Parathyroid adenoma (tissue), 2 donors: ENCODE measurements around the gene PODXL.

Experiments used
- H2AFZ ChIP-seq: fragments of 300-600 bp; sonication (generic); one replicate; pipeline ENCODE4 v1.7.0; 2017; ENCODE audit warnings: antibody characterized with exemption, mild to moderate bottlenecking
- H3K27ac ChIP-seq: fragments of 300-600 bp; sonication (generic); one replicate; pipeline ENCODE4 v1.7.0; 2017
- H3K27me3 ChIP-seq: fragments of 300-600 bp; sonication (generic); one replicate; pipeline ENCODE4 v1.7.0; 2017; ENCODE audit warnings: low read length; ENCODE audit not compliant: control insufficient read depth, insufficient read depth
- H3K36me3 ChIP-seq: fragments of 300-600 bp; sonication (generic); one replicate; pipeline ENCODE4 v1.7.0; 2017; ENCODE audit warnings: low read length; ENCODE audit not compliant: control insufficient read depth, insufficient read depth
- H3K4me1 ChIP-seq: fragments of 300-600 bp; sonication (generic); one replicate; pipeline ENCODE4 v1.7.0; 2017; ENCODE audit warnings: control low read depth
- H3K4me2 ChIP-seq: fragments of 300-600 bp; sonication (generic); one replicate; pipeline ENCODE4 v1.7.0; 2017; ENCODE audit warnings: low read length
- H3K4me3 ChIP-seq: fragments of 300-600 bp; sonication (generic); one replicate; pipeline ENCODE4 v1.7.0; 2017; ENCODE audit warnings: low read depth, low read length
- H3K79me2 ChIP-seq: fragments of 300-600 bp; sonication (generic); one replicate; pipeline ENCODE4 v1.7.0; 2017; ENCODE audit warnings: control low read depth
- H3K9ac ChIP-seq: fragments of 300-600 bp; sonication (generic); one replicate; pipeline ENCODE4 v1.7.0; 2017; ENCODE audit warnings: mild to moderate bottlenecking
- H3K9me3 ChIP-seq: fragments of 300-600 bp; sonication (generic); one replicate; pipeline ENCODE4 v1.7.0; 2017; ENCODE audit warnings: low read length; ENCODE audit not compliant: control insufficient read depth
- CTCF ChIP-seq: fragments of 300-600 bp; sonication (generic); IDR thresholded peaks from one replicate; pipeline ENCODE4 v1.7.0; 2017; ENCODE audit warnings: antibody characterized with exemption, mild to moderate bottlenecking
- donor health status: primary hyperparathyroidism.

The PODXL gene

GRCh38 chr7:131482800-131483199 is 73.6 kb downstream of the PODXL start:
- no peak overlapping the region for H3K4me3 ChIP-seq
- H3K9me3 ChIP-seq = no peaks in the 10 kb centered on the region
- no peaks in the 10 kb centered on the region for H3K36me3 ChIP-seq
- no peak overlapping the region for H3K27ac ChIP-seq
- no peak overlapping the region for H3K4me2 ChIP-seq
- H3K9ac ChIP-seq = no peak overlapping the region
- no peak overlapping the region for H2AFZ ChIP-seq
- TF ChIP-seq CTCF = no peak
- no peaks in the 10 kb centered on the region for H3K4me1 ChIP-seq
- no peaks in the 10 kb centered on the region for H3K79me2 ChIP-seq
- H3K27me3 ChIP-seq = no peaks in the 10 kb centered on the region

GRCh38 chr7:131480384-131481315 is 75.8 kb downstream of the PODXL start:
- H3K79me2 ChIP-seq = no peaks in the 10 kb centered on the region
- no peak overlapping the region for H3K4me3 ChIP-seq
- no peak overlapping the region for H3K9ac ChIP-seq
- H3K4me2 ChIP-seq = no peak overlapping the region
- no peak for TF ChIP-seq CTCF
- no peak overlapping the region for H3K27ac ChIP-seq
- no peaks in the 10 kb centered on the region for H3K9me3 ChIP-seq
- no peak overlapping the region for H2AFZ ChIP-seq
- H3K36me3 ChIP-seq = no peaks in the 10 kb centered on the region
- no peaks in the 10 kb centered on the region for H3K4me1 ChIP-seq
- H3K27me3 ChIP-seq = no peaks in the 10 kb centered on the region

- TF ChIP-seq CTCF = no peak
- Histone ChIP-seq H3K9ac (no peak overlapping the region), H3K79me2 (no peaks in the 10 kb centered on the region), H3K27me3 (no peaks in the 10 kb centered on the region), H3K4me2 (no peak overlapping the region), H3K4me3 (no peak overlapping the region), H3K4me1 (no peaks in the 10 kb centered on the region), H3K27ac (no peak overlapping the region), H3K36me3 (no peaks in the 10 kb centered on the region), H2AFZ (no peak overlapping the region), H3K9me3 (no peaks in the 10 kb centered on the region)
Measured at GRCh38 chr7:131476740-131477139, 79.7 kb downstream of the PODXL start.

GRCh38 chr7:131471250-131472004 is 85.0 kb downstream of the PODXL start:
- no peak overlapping the region for H3K4me2 ChIP-seq
- no peak overlapping the region for H3K9ac ChIP-seq
- no peak for TF ChIP-seq CTCF
- H3K9me3 ChIP-seq = no peaks in the 10 kb centered on the region
- H3K27ac ChIP-seq = no peak overlapping the region
- no peaks in the 10 kb centered on the region for H3K36me3 ChIP-seq
- no peaks in the 10 kb centered on the region for H3K79me2 ChIP-seq
- no peak overlapping the region for H3K4me3 ChIP-seq
- H3K27me3 ChIP-seq = no peaks in the 10 kb centered on the region
- no peaks in the 10 kb centered on the region for H3K4me1 ChIP-seq
- H2AFZ ChIP-seq = no peak overlapping the region
